LNCAP (cell line): ENCODE results near the gene GJC3.

Source experiments
- CTCF ChIP-seq: fragments of 450-650 bp; IDR thresholded peaks from 2 replicates; pipeline ENCODE4 v1.5.1; 2017; ENCODE audit warnings: mild to moderate bottlenecking

The GJC3 gene

GRCh38 chr7:99928994-99929729 lies at the start of gene GJC3:
TSS of gene GJC3 (minus strand) at chr7:99929620. CDS start at chr7:99929620, 0 bp downstream.
- TF ChIP-seq CTCF, result peak; percentile 48

- TF ChIP-seq CTCF, result no peak
Observed at GRCh38 chr7:99976626-99977025, 47.2 kb upstream of the GJC3 start.

- TF ChIP-seq CTCF, result no peak
Observed at GRCh38 chr7:99975782-99976521, 46.5 kb upstream of the GJC3 start, which contains the start of gene AZGP1. TSS of gene AZGP1 (minus strand) at chr7:99976031. CDS start at chr7:99976020, 11 bp downstream.

GRCh38 chr7:99974681-99975080 lies 45.3 kb upstream of the GJC3 start:
- TF ChIP-seq CTCF, result no peak

- TF ChIP-seq CTCF, result no peak
Observed at GRCh38 chr7:99971242-99971641, 41.8 kb upstream of the GJC3 start.

- TF ChIP-seq CTCF, result no peak
Observed at GRCh38 chr7:99969298-99969697, 39.9 kb upstream of the GJC3 start.

GRCh38 chr7:99958564-99959227 lies 29.3 kb upstream of the GJC3 start:
- TF ChIP-seq CTCF, result no peak
